ENCODE data around the gene CLDN16. TPM values are rescaled to one million over a fixed set of nuclear protein-coding genes. Genes with fewer than 3 reads are reported as not detected.

CLDN16 gene, protein sequence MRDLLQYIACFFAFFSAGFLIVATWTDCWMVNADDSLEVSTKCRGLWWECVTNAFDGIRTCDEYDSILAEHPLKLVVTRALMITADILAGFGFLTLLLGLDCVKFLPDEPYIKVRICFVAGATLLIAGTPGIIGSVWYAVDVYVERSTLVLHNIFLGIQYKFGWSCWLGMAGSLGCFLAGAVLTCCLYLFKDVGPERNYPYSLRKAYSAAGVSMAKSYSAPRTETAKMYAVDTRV
- total RNA-seq (not detected), total RNA-seq (0 to 0.07 (median 0) reads per million in 29 experiments)
- not detected for total RNA-seq (2013)

DNA sequence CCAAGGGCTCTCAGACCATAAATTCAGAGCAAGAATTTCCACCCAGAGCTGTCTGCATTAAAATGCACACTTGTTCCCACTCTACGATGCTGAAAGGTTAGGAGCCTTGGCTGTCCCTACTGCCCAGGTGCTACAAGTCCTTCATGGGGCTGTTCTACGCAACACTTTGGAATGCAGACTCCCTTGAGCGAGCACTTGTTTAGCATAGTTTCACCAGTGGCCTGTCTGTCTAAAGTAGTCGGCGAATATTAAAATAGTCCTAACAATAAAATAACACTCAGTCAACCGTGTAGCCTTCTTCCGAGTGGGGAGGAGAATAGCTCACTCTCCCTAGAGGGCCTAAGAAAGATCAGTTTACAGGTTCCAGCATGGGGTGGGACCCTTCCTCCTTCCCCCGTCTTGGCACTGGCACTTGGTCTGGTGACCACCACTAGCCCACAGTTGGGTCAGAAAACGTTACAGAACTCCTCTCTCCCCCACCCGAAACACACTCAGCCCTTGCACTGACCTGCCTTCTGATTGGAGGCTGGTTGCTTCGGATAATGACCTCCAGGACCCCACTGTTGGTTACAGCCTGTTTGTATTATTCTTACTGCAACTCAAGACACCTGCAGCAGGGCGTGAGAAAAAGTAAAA is at the start of gene CLDN16:
TSS of gene CLDN16 (plus strand) at position 586 of the 636 bp plus-strand sequence. CDS start 167 bp downstream, outside the sequence.
- DNase-seq (no peak), ATAC-seq (replicated peaks in 1 of 4) (no peak)
- Histone ChIP-seq H3K27ac (ENCODE audit: low read length) (no peak within 1 kb of the TSS), H3K27me3 (replicated peaks in 1 of 2; ENCODE audit: control insufficient read depth in 2 of 2, extremely low read depth in 1 of 2, insufficient read depth in 2 of 2, low read length in 1 of 2) (no peaks in the 10 kb centered on the region), H3K4me3 (ENCODE audit: control insufficient read depth in 1 of 2, extremely low read depth in 1 of 2, low read length in 1 of 2) (no peak within 1 kb of the TSS), H3K4me1 (ENCODE audit: control insufficient read depth in 1 of 2, extremely low read depth in 1 of 2, insufficient read depth in 2 of 2, low read length in 2 of 2) (no peaks in the 10 kb centered on the region), H3K9me3 (no peaks in the 10 kb centered on the region), H3K36me3 (ENCODE audit: control insufficient read depth in 2 of 2, extremely low read depth in 1 of 2, insufficient read depth in 1 of 2, low read length in 1 of 2) (no peaks in the 10 kb centered on the region)
- CTCF ChIA-PET, result no interaction called here
- H3K27ac Mint-ChIP-seq, result no peak within 1 kb of the TSS
- H3K4me3 Mint-ChIP-seq, result no peak within 1 kb of the TSS
- no peaks in the 10 kb centered on the region for H3K4me1 Mint-ChIP-seq
- no peaks in the 10 kb centered on the region for H3K9me3 Mint-ChIP-seq
- WGBS (ENCODE audit: insufficient coverage), result 75% methylated on average over 7 of the region's 12 CpGs
- H3K27me3 Mint-ChIP-seq, result peaks cover 4 to 13% of the 10 kb centered on the region in 2 donors
- no peaks in the 10 kb centered on the region for H3K36me3 Mint-ChIP-seq
- POLR2A ChIA-PET, result no interaction called here

- H3K27ac ChIP-seq (ENCODE audit: low read length), result no peak overlapping the region
- Mint-ChIP-seq H3K4me1 (peaks cover 0 to 6% (median 0%) of the 10 kb centered on the region in 3 donors), H3K27ac (no peak overlapping the region), H3K27me3 (peaks cover 7 to 11% of the 10 kb centered on the region in 2 donors), H3K9me3 (peaks cover 0 to 6% (median 0%) of the 10 kb centered on the region in 3 donors), H3K36me3 (no peaks in the 10 kb centered on the region), H3K4me3 (no peak overlapping the region)
- no peak overlapping the region for H3K4me3 ChIP-seq (ENCODE audit: control insufficient read depth in 1 of 2, extremely low read depth in 1 of 2, low read length in 1 of 2)
- no peaks in the 10 kb centered on the region for H3K27me3 ChIP-seq (replicated peaks in 1 of 2; ENCODE audit: control insufficient read depth in 2 of 2, extremely low read depth in 1 of 2, insufficient read depth in 2 of 2, low read length in 1 of 2)
- ATAC-seq (replicated peaks in 1 of 4), result no peak
- no peaks in the 10 kb centered on the region for H3K36me3 ChIP-seq (ENCODE audit: control insufficient read depth in 2 of 2, extremely low read depth in 1 of 2, insufficient read depth in 1 of 2, low read length in 1 of 2)
- DNase-seq, result no peak
- no peaks in the 10 kb centered on the region for H3K9me3 ChIP-seq
- CTCF ChIA-PET, result interaction anchor here in 1 of 2 donors (0.6 kb wide), 1 partner anchor 17 kb away, joined by 3 read pairs; the partner anchor contains the start of gene CLDN1
- POLR2A ChIA-PET, result no interaction called here
- H3K4me1 ChIP-seq (ENCODE audit: control insufficient read depth in 1 of 2, extremely low read depth in 1 of 2, insufficient read depth in 2 of 2, low read length in 2 of 2), result no peaks in the 10 kb centered on the region
Measured at GRCh38 chr3:190338717-190339116, 49.2 kb upstream of the CLDN16 start.

DNA sequence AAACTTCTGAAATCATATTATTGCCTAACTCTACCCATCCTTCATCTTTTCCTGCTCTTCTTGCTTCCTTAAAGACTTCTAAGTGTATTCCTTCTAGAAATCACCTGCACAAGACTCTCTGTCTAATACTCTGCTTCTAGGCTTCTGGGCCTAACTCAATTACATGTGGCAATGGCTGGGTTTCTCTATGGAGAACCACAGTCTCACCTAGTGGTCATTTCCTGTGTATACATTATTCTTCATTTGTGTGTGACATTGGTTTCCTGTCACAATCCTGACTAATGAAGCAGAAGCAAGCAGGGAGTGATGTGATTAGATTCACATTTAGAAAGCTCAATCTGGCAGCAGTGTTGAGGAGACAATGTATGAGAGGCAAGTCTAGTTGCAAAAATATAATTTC is 48.8 kb upstream of the CLDN16 start:
- CTCF ChIA-PET, result interaction anchor here in 1 of 2 donors (0.6 kb wide), 1 partner anchor 17 kb away, joined by 3 read pairs; the partner anchor contains the start of gene CLDN1
- H3K36me3 ChIP-seq (ENCODE audit: control insufficient read depth in 2 of 2, extremely low read depth in 1 of 2, insufficient read depth in 1 of 2, low read length in 1 of 2), result no peaks in the 10 kb centered on the region
- H3K27me3 ChIP-seq (replicated peaks in 1 of 2; ENCODE audit: control insufficient read depth in 2 of 2, extremely low read depth in 1 of 2, insufficient read depth in 2 of 2, low read length in 1 of 2), result no peaks in the 10 kb centered on the region
- H3K27ac Mint-ChIP-seq, result no peak overlapping the region
- no peak overlapping the region for H3K4me3 Mint-ChIP-seq
- H3K4me1 ChIP-seq (ENCODE audit: control insufficient read depth in 1 of 2, extremely low read depth in 1 of 2, insufficient read depth in 2 of 2, low read length in 2 of 2), result no peaks in the 10 kb centered on the region
- H3K36me3 Mint-ChIP-seq, result no peaks in the 10 kb centered on the region
- peaks cover 0 to 6% (median 0%) of the 10 kb centered on the region in 3 donors for H3K4me1 Mint-ChIP-seq
- DNase-seq, result no peak
- no peak overlapping the region for H3K4me3 ChIP-seq (ENCODE audit: control insufficient read depth in 1 of 2, extremely low read depth in 1 of 2, low read length in 1 of 2)
- POLR2A ChIA-PET, result no interaction called here
- no peak for ATAC-seq (replicated peaks in 1 of 4)
- H3K27ac ChIP-seq (ENCODE audit: low read length), result no peak overlapping the region
- no peaks in the 10 kb centered on the region for H3K9me3 ChIP-seq
- H3K27me3 Mint-ChIP-seq, result peaks cover 7% of the 10 kb centered on the region in 2 donors
- H3K9me3 Mint-ChIP-seq, result peaks cover 0 to 6% (median 0%) of the 10 kb centered on the region in 3 donors

GRCh38 chr3:190340071-190340470 is 47.9 kb upstream of the CLDN16 start:
- H3K4me3 ChIP-seq (ENCODE audit: control insufficient read depth in 1 of 2, extremely low read depth in 1 of 2, low read length in 1 of 2), result no peak overlapping the region
- no peaks in the 10 kb centered on the region for H3K36me3 Mint-ChIP-seq
- no peaks in the 10 kb centered on the region for H3K9me3 ChIP-seq
- no peak overlapping the region for H3K27ac Mint-ChIP-seq
- H3K27ac ChIP-seq (ENCODE audit: low read length), result no peak overlapping the region
- ATAC-seq (replicated peaks in 1 of 4) (no peak), DNase-seq (no peak)
- H3K4me1 ChIP-seq (ENCODE audit: control insufficient read depth in 1 of 2, extremely low read depth in 1 of 2, insufficient read depth in 2 of 2, low read length in 2 of 2), result no peaks in the 10 kb centered on the region
- whole genome bisulfite sequencing (ENCODE audit: insufficient coverage), result no CpG with 5 or more reads among the region's 2 CpGs
- ChIA-PET POLR2A (no interaction called here), CTCF (no interaction called here)
- no peaks in the 10 kb centered on the region for H3K27me3 ChIP-seq (replicated peaks in 1 of 2; ENCODE audit: control insufficient read depth in 2 of 2, extremely low read depth in 1 of 2, insufficient read depth in 2 of 2, low read length in 1 of 2)
- H3K4me3 Mint-ChIP-seq, result no peak overlapping the region
- peaks cover 0 to 6% (median 0%) of the 10 kb centered on the region in 3 donors for H3K9me3 Mint-ChIP-seq
- H3K4me1 Mint-ChIP-seq, result peaks cover 0 to 6% (median 0%) of the 10 kb centered on the region in 3 donors
- H3K36me3 ChIP-seq (ENCODE audit: control insufficient read depth in 2 of 2, extremely low read depth in 1 of 2, insufficient read depth in 1 of 2, low read length in 1 of 2), result no peaks in the 10 kb centered on the region
- peaks cover 6 to 7% of the 10 kb centered on the region in 2 donors for H3K27me3 Mint-ChIP-seq

GRCh38 chr3:190345027-190345821 is 42.7 kb upstream of the CLDN16 start:
- Histone ChIP-seq H3K4me3 (ENCODE audit: control insufficient read depth in 1 of 2, extremely low read depth in 1 of 2, low read length in 1 of 2) (no peak overlapping the region), H3K9me3 (no peaks in the 10 kb centered on the region), H3K27me3 (replicated peaks in 1 of 2; ENCODE audit: control insufficient read depth in 2 of 2, extremely low read depth in 1 of 2, insufficient read depth in 2 of 2, low read length in 1 of 2) (no peaks in the 10 kb centered on the region), H3K36me3 (ENCODE audit: control insufficient read depth in 2 of 2, extremely low read depth in 1 of 2, insufficient read depth in 1 of 2, low read length in 1 of 2) (no peaks in the 10 kb centered on the region), H3K27ac (ENCODE audit: low read length) (no peak overlapping the region), H3K4me1 (ENCODE audit: control insufficient read depth in 1 of 2, extremely low read depth in 1 of 2, insufficient read depth in 2 of 2, low read length in 2 of 2) (no peaks in the 10 kb centered on the region)
- DNase-seq (no peak), ATAC-seq (replicated peaks in 1 of 4) (no peak)
- no CpG with 5 or more reads among the region's 4 CpGs for WGBS (ENCODE audit: insufficient coverage)
- no peak overlapping the region for H3K27ac Mint-ChIP-seq
- peaks cover 0 to 9% (median 2%) of the 10 kb centered on the region in 3 donors for H3K9me3 Mint-ChIP-seq
- H3K4me1 Mint-ChIP-seq, result no peaks in the 10 kb centered on the region
- H3K4me3 Mint-ChIP-seq, result no peak overlapping the region
- no peaks in the 10 kb centered on the region for H3K36me3 Mint-ChIP-seq
- CTCF ChIA-PET, result interaction anchor here in 1 of 2 donors (0.6 kb wide), 1 partner anchor 1194 kb away, joined by 5 read pairs; no protein-coding TSS in a partner anchor
- POLR2A ChIA-PET, result no interaction called here
- peaks cover 9 to 24% of the 10 kb centered on the region in 2 donors for H3K27me3 Mint-ChIP-seq

DNA sequence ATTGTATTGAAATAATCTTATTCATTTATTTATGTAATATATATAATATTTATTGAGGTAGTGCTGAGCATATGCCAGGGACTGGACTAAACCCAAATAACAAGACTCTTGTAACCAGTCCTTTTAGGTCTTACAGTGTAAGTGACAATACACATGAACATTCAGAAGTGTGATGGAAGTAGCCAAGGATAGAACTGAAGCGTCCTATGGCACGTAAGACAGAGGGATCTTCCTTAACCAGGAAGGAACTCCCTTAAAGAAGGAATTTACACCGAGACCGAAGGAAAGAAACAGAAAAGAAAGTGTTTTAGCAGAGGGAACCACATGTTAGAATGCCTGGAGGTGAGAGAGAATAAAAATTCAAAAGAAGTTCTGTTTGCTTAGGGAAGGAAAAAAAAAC is 42.1 kb upstream of the CLDN16 start:
- no peaks in the 10 kb centered on the region for H3K36me3 Mint-ChIP-seq
- CTCF ChIA-PET, result no interaction called here
- H3K4me1 ChIP-seq (ENCODE audit: control insufficient read depth in 1 of 2, extremely low read depth in 1 of 2, insufficient read depth in 2 of 2, low read length in 2 of 2), result no peaks in the 10 kb centered on the region
- no peaks in the 10 kb centered on the region for H3K36me3 ChIP-seq (ENCODE audit: control insufficient read depth in 2 of 2, extremely low read depth in 1 of 2, insufficient read depth in 1 of 2, low read length in 1 of 2)
- H3K27ac Mint-ChIP-seq, result no peak overlapping the region
- ATAC-seq (replicated peaks in 1 of 4) (no peak), DNase-seq (no peak)
- no peaks in the 10 kb centered on the region for H3K4me1 Mint-ChIP-seq
- no peak overlapping the region for H3K4me3 Mint-ChIP-seq
- POLR2A ChIA-PET, result no interaction called here
- H3K27me3 Mint-ChIP-seq, result peaks cover 9 to 24% of the 10 kb centered on the region in 2 donors
- H3K4me3 ChIP-seq (ENCODE audit: control insufficient read depth in 1 of 2, extremely low read depth in 1 of 2, low read length in 1 of 2), result no peak overlapping the region
- peaks cover 0 to 5% (median 2%) of the 10 kb centered on the region in 3 donors for H3K9me3 Mint-ChIP-seq
- WGBS (ENCODE audit: insufficient coverage), result 92% methylated on average over 4 of the region's 4 CpGs
- no peaks in the 10 kb centered on the region for H3K27me3 ChIP-seq (replicated peaks in 1 of 2; ENCODE audit: control insufficient read depth in 2 of 2, extremely low read depth in 1 of 2, insufficient read depth in 2 of 2, low read length in 1 of 2)
- H3K27ac ChIP-seq (ENCODE audit: low read length), result no peak overlapping the region
- no peaks in the 10 kb centered on the region for H3K9me3 ChIP-seq
